K562 (cell line): Measurements from ENCODE around the gene BBS1. TPM values are rescaled to one million over a fixed set of nuclear protein-coding genes. Genes with fewer than 3 reads are reported as not detected.
A peak's percentile ranks its signal among the peaks of the same experiment; 100 is the strongest.

ENCODE experiments used
- ATAC-seq: fragments of 200-7000 bp; cut with Tn5 transposase; 3 replicates; pipeline ENCODE4 v1.9.1; 2020; ENCODE audit warnings: moderate library complexity
- BruUV-seq: library from RNA; stranded (reverse); fragments of 400-500 nt; replicated peaks from 2 replicates; lab custom pipeline; 2021; lab: Mats Ljungman, UMichigan
- CTCF ChIA-PET: fragments of 300-600 bp; formaldehyde crosslinking; extraction: SDS; loops from one replicate; lab custom pipeline; 2021; ENCODE audit warnings: low intra/inter-chr PET ratio; lab: Yijun Ruan, JAX
- POLR2A ChIA-PET: fragments of 300-600, 350-650 bp; sonication (Branson Sonifier 250); formaldehyde crosslinking; extraction: SDS; loops from one replicate; lab custom pipeline; 2021; ENCODE audit warnings: antibody characterized with exemption, inconsistent platforms; lab: Yijun Ruan, JAX
- DNase-seq, 4 experiments: peaks; one replicate each; pipeline versions ENCODE4 v3.0.0 to v3.0.0-alpha.2; 2011 to 2018; ENCODE audit warnings: low spot score in 3 of 4, mixed read lengths in 3 of 4; ENCODE audit errors: extremely low read depth in 1 of 4
- FAIRE-seq: peaks from 2 replicates; lab custom pipeline; 2011; peaks lifted over from hg19 to GRCh38; lab: Jason Lieb, UNC
- H2AFZ ChIP-seq: 2 replicates; pipeline ENCODE4 v1.6.0; 2011; ENCODE audit warnings: low read depth, low read length, control low read depth, inconsistent platforms
- H3K27ac ChIP-seq: fragments of 200-600 bp; 3 replicates; pipeline ENCODE4 v1.8.0; 2011; ENCODE audit warnings: low read depth, mild to moderate bottlenecking, control low read depth, inconsistent platforms, low read length, moderate library complexity, mixed read lengths; ENCODE audit errors: extremely low read depth
- H3K27me3 ChIP-seq, 2 experiments: fragments of 300-600 bp in 1 of 2; 2 replicates in 1 of 2; 3 replicates in 1 of 2; pipeline versions ENCODE4 v1.6.0 to v1.8.0; 2011; ENCODE audit warnings: inconsistent platforms in 2 of 2, low read length in 2 of 2, mild to moderate bottlenecking in 1 of 2, mixed read lengths in 1 of 2, moderate library complexity in 1 of 2; ENCODE audit not compliant: control insufficient read depth in 2 of 2, insufficient read depth in 2 of 2
- H3K36me3 ChIP-seq: fragments of 300-600 bp; 3 replicates; pipeline ENCODE4 v1.8.0; 2011; ENCODE audit warnings: mild to moderate bottlenecking, low read length, inconsistent platforms; ENCODE audit not compliant: control insufficient read depth, insufficient read depth
- H3K4me1 ChIP-seq, 2 experiments: fragments of 200-600 bp in 1 of 2; replicated peaks in 1 of 2; 2 replicates in 1 of 2; 3 replicates in 1 of 2; pipeline versions ENCODE4 v1.5.1 to v1.8.0; 2011; ENCODE audit warnings: inconsistent platforms in 2 of 2, low read length in 2 of 2, mild to moderate bottlenecking in 1 of 2, mixed read lengths in 1 of 2, moderate library complexity in 1 of 2; ENCODE audit not compliant: control insufficient read depth in 2 of 2, insufficient read depth in 2 of 2
- H3K4me2 ChIP-seq: 2 replicates; pipeline ENCODE4 v1.6.1; 2011; ENCODE audit warnings: low read length, control low read depth, inconsistent platforms, mixed read lengths; ENCODE audit not compliant: insufficient read depth
- H3K4me3 ChIP-seq: fragments of 200-600 bp; sonication (generic), shearing (Covaris generic); 2 replicates; pipeline ENCODE4 v1.5.1; 2016; ENCODE audit warnings: control low read depth, inconsistent platforms
- H3K79me2 ChIP-seq: fragments of 200-600 bp; 3 replicates; pipeline ENCODE4 v1.8.0; 2011; ENCODE audit warnings: low read length, inconsistent platforms; ENCODE audit not compliant: control insufficient read depth, insufficient read depth
- H3K9ac ChIP-seq, 2 experiments: 2 replicates each; pipeline versions ENCODE4 v1.6.0 to v1.6.1; 2011; ENCODE audit warnings: low read depth in 2 of 2, low read length in 2 of 2, control low read depth in 1 of 2, inconsistent platforms in 1 of 2, mild to moderate bottlenecking in 1 of 2, mixed read lengths in 1 of 2; ENCODE audit not compliant: insufficient read depth in 1 of 2
- H3K9me1 ChIP-seq: one replicate; pipeline ENCODE4 v1.6.0; 2011; ENCODE audit warnings: inconsistent platforms, mild to moderate bottlenecking, low read length, moderate library complexity; ENCODE audit not compliant: control insufficient read depth, insufficient read depth
- H3K9me3 ChIP-seq: replicated peaks from 2 replicates; pipeline ENCODE4 v1.5.1; 2011; ENCODE audit warnings: low read depth, low read length, inconsistent platforms; ENCODE audit not compliant: control insufficient read depth, insufficient read depth
- H4K20me1 ChIP-seq: replicated peaks from 2 replicates; pipeline ENCODE4 v1.6.1; 2011; ENCODE audit warnings: low read length, inconsistent platforms, mixed read lengths; ENCODE audit not compliant: control insufficient read depth, insufficient read depth
- ATF4 ChIP-seq: fragments of 450-650 bp; formaldehyde crosslinking; IDR thresholded peaks from 2 replicates; pipeline ENCODE4 v1.4.0; 2022; ENCODE audit warnings: mild to moderate bottlenecking, moderate library complexity
- CHCHD3 ChIP-seq: fragments of 250-450 bp; sonication (Bioruptor Pico); IDR thresholded peaks from 2 replicates; pipeline ENCODE4 v2.1.2; 2022; ENCODE audit warnings: mild to moderate bottlenecking
- NUFIP1 ChIP-seq: fragments of 450-650 bp; IDR thresholded peaks from 2 replicates; pipeline ENCODE4 v1.6.1; 2018; ENCODE audit not compliant: partially characterized antibody
- TBL1XR1 ChIP-seq, 2 experiments: IDR thresholded peaks; 2 replicates each; pipeline ENCODE4 v1.6.1; 2012; ENCODE audit warnings: improper control_type of control experiment in 2 of 2, low read length in 2 of 2, mild to moderate bottlenecking in 1 of 2
- ZNF444 ChIP-seq: fragments of 250-450 bp; sonication (Bioruptor Pico); IDR thresholded peaks from 2 replicates; pipeline ENCODE4 v1.4.0; 2020; ENCODE audit warnings: mild to moderate bottlenecking, moderate library complexity
- WGBS: fragments of 100-300 bp; shearing (Covaris generic); methylation state at CpG from one replicate; pipeline ENCODE4 v1.1.6; 2016; ENCODE audit warnings: low coverage, mixed read lengths; ENCODE audit not compliant: insufficient coverage; ENCODE audit errors: missing lambda C conversion rate; 5-methylcytosine and 5-hydroxymethylcytosine counted together
- in situ Hi-C: fragments of 300-500 bp; cut with MboI; formaldehyde crosslinking; loops from 4 replicates; pipeline ENCODE4 v1.15.0; 2018; ENCODE audit warnings: inconsistent platforms, mixed read lengths
- intact Hi-C: fragments of 100-400 bp; cut with micrococcal nuclease; formaldehyde crosslinking; loops from 2 replicates; pipeline ENCODE4 v1.14.2; 2022
- polyA plus RNA-seq, 8 experiments: library from polyadenylated mRNA; depleted of rRNA in 4 of 8; stranded (reverse) in 5 of 8; unstranded in 3 of 8; fragments of >200 nt; fragmentation: Nextera tagmentation in 2 of 8; fragmentation: Illumina TruSeq in 1 of 8; extraction: Ambion mirVana in 2 of 8; extraction: Trizol in 1 of 8; gene quantifications; 2 replicates each; pipeline versions ENCODE4 v1.2.1 to v1.2.3, GENCODE V29; 2011 to 2014; ENCODE audit warnings: inconsistent platforms in 1 of 8, missing spikeins in 1 of 8
- total RNA-seq, 7 experiments: library from RNA; depleted of rRNA in 6 of 7; stranded (reverse); fragments of >200 nt in 6 of 7; fragmentation: Illumina TruSeq in 2 of 7; extraction: Trizol in 2 of 7; gene quantifications; 2 replicates each; pipeline versions ENCODE4 v1.2.1 to v1.2.3, GENCODE V29; 2011 to 2021; ENCODE audit warnings: low replicate concordance in 1 of 7
- TF ChIP-seq, protein P1 (sequence below): IDR thresholded peaks from 2 replicates; pipeline ENCODE4 v1.6.1; 2012; ENCODE audit warnings: low read depth, low read length, improper control_type of control experiment, borderline replicate concordance
- TF ChIP-seq, protein P2 (sequence below), 2 experiments: fragments of 450-650 bp in 1 of 2; sonication (generic) in 1 of 2; formaldehyde crosslinking in 1 of 2; IDR thresholded peaks; 2 replicates each; pipeline versions ENCODE4 v1.7.1 to v1.9.0; 2016 to 2022; ENCODE audit warnings: inconsistent platforms in 1 of 2, mild to moderate bottlenecking in 1 of 2, missing genetic modification reagents in 1 of 2

Gene BBS1
- total and polyA plus RNA-seq, 9 of the 15 experiments (the other 6 are each of a cell fraction or from before 2014, with no cell fraction given), result 9.0 to 19.8 (median 12.1) TPM

- peak; percentile 92 to 99 (median 98) for DNase-seq
- peak within 1 kb of the TSS; percentile 56 to 93 for H3K9ac ChIP-seq
- FAIRE-seq, result peak; percentile 90
- H3K9me1 ChIP-seq, result no peaks in the 10 kb centered on the region
- peaks cover 0 to 24% of the 10 kb centered on the region in 2 experiments; a peak in 3 of 5 replicates for H3K4me1 ChIP-seq
- BruUV-seq, result no TSS peak
- H3K4me3 ChIP-seq, result peak within 1 kb of the TSS; percentile 56
- under 1% methylated on average over 27 of the region's 63 CpGs for WGBS
- ATAC-seq, result peak; percentile 99
- ChIA-PET POLR2A (interaction anchor here (0.6 to 2.6 kb wide), 6 partner anchors 13 to 608 kb away, joined by 3 to 18 read pairs (median 4); partner anchors contain the start of genes DPP3 and MRPL11), CTCF (interaction anchor here (0.6 to 0.7 kb wide), 2 partner anchors 58 to 464 kb away, joined by 3 to 6 read pairs; no protein-coding TSS in a partner anchor)
- no peaks in the 10 kb centered on the region for H3K36me3 ChIP-seq
- H3K9me3 ChIP-seq, result peaks cover 3% of the 10 kb centered on the region; the same call in 1 of the 2 replicates
- H3K27ac ChIP-seq, result peak within 1 kb of the TSS; percentile 23; the same call in 1 of the 3 replicates
- no peaks in the 10 kb centered on the region for H3K27me3 ChIP-seq
- H2AFZ ChIP-seq, result peak within 1 kb of the TSS; percentile 95
- intact Hi-C loops (no loop called here), in situ Hi-C loops (no loop called here)
- peaks cover 3% of the 10 kb centered on the region; the same call in 1 of the 2 replicates for H4K20me1 ChIP-seq
- H3K79me2 ChIP-seq, result no peaks in the 10 kb centered on the region
- H3K4me2 ChIP-seq, result peak within 1 kb of the TSS; percentile 78
- TF ChIP-seq, protein P1, sequence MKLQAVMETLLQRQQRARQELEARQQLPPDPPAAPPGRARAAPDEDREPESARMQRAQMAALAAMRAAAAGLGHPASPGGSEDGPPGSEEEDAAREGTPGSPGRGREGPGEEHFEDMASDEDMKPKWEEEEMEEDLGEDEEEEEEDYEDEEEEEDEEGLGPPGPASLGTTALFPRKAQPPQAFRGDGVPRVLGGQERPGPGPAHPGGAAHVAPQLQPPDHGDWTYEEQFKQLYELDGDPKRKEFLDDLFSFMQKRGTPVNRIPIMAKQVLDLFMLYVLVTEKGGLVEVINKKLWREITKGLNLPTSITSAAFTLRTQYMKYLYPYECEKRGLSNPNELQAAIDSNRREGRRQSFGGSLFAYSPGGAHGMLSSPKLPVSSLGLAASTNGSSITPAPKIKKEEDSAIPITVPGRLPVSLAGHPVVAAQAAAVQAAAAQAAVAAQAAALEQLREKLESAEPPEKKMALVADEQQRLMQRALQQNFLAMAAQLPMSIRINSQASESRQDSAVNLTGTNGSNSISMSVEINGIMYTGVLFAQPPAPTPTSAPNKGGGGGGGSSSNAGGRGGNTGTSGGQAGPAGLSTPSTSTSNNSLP, result no peak
- TF ChIP-seq TBL1XR1 (IDR thresholded peaks at IDR 0.05; ENCODE audit: low read length in 2 of 2) (no peak), CHCHD3 (CRISPR knock-in tag) (no peak), NUFIP1 (no peak), ATF4 (no peak), ZNF444 (CRISPR knock-in tag) (peak; percentile 89)
- TF ChIP-seq, protein P2, sequence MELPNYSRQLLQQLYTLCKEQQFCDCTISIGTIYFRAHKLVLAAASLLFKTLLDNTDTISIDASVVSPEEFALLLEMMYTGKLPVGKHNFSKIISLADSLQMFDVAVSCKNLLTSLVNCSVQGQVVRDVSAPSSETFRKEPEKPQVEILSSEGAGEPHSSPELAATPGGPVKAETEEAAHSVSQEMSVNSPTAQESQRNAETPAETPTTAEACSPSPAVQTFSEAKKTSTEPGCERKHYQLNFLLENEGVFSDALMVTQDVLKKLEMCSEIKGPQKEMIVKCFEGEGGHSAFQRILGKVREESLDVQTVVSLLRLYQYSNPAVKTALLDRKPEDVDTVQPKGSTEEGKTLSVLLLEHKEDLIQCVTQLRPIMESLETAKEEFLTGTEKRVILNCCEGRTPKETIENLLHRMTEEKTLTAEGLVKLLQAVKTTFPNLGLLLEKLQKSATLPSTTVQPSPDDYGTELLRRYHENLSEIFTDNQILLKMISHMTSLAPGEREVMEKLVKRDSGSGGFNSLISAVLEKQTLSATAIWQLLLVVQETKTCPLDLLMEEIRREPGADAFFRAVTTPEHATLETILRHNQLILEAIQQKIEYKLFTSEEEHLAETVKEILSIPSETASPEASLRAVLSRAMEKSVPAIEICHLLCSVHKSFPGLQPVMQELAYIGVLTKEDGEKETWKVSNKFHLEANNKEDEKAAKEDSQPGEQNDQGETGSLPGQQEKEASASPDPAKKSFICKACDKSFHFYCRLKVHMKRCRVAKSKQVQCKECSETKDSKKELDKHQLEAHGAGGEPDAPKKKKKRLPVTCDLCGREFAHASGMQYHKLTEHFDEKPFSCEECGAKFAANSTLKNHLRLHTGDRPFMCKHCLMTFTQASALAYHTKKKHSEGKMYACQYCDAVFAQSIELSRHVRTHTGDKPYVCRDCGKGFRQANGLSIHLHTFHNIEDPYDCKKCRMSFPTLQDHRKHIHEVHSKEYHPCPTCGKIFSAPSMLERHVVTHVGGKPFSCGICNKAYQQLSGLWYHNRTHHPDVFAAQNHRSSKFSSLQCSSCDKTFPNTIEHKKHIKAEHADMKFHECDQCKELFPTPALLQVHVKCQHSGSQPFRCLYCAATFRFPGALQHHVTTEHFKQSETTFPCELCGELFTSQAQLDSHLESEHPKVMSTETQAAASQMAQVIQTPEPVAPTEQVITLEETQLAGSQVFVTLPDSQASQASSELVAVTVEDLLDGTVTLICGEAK (IDR thresholded peaks at IDR 0.05), result 0 out of 2 replicates have a peak, but pooled peaks have one; percentile 18
- TF ChIP-seq, protein P2 (CRISPR knock-in tag; IDR thresholded peaks at IDR 0.05), result no peak
These were observed 44.0 kb upstream of the BBS1 start, which contains the start of gene PELI3 for GRCh38 chr11:66466225-66467033. Gene PELI3, plus strand, starts transcription at chr11:66466905. Its CDS starts 1,224 bp downstream, at chr11:66468129.
